Hepatocyte (in vitro differentiated cells): Measurements from ENCODE around the gene ADH5.

Experiments
- EZH2 ChIP-seq: fragments of 200-600 bp; sonication (generic); IDR thresholded peaks from 2 replicates; pipeline ENCODE4 v1.6.1; 2016; ENCODE audit warnings: antibody characterized with exemption, mild to moderate bottlenecking, borderline replicate concordance
- TF ChIP-seq, protein P1 (sequence below): fragments of 200-600 bp; sonication (generic); IDR thresholded peaks from 2 replicates; pipeline ENCODE4 v1.5.1; 2016; ENCODE audit warnings: antibody characterized with exemption, mild to moderate bottlenecking; ENCODE audit not compliant: poor library complexity

DNA sequence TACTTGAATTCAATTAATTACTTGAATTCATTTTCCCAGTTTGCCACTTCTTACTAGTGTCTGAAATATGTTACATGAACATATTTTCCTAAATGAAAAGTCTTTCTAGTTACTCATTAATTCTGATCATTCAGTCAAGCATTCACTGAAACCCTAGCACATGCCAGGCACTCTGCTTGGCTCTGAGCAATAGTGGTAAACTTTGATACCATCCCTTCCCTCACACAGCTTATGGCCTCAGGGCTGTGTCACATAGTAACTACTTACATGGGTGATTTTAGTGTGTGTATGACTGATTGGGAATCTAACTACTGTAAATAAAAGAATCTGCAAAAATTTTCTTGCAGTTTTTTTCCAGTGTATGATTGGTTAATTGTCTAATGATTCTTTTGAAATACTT, 60.4 kb downstream of the ADH5 start:
- TF ChIP-seq, protein P1, sequence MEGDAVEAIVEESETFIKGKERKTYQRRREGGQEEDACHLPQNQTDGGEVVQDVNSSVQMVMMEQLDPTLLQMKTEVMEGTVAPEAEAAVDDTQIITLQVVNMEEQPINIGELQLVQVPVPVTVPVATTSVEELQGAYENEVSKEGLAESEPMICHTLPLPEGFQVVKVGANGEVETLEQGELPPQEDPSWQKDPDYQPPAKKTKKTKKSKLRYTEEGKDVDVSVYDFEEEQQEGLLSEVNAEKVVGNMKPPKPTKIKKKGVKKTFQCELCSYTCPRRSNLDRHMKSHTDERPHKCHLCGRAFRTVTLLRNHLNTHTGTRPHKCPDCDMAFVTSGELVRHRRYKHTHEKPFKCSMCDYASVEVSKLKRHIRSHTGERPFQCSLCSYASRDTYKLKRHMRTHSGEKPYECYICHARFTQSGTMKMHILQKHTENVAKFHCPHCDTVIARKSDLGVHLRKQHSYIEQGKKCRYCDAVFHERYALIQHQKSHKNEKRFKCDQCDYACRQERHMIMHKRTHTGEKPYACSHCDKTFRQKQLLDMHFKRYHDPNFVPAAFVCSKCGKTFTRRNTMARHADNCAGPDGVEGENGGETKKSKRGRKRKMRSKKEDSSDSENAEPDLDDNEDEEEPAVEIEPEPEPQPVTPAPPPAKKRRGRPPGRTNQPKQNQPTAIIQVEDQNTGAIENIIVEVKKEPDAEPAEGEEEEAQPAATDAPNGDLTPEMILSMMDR: no peak
- TF ChIP-seq EZH2: no peak
